Dendritic cell treated with granulocyte-macrophage colony-stimulating factor and Interleukin-4, amounts not matched to agents 40 ng/mL and 50 ng/mL, for 4 days (primary cell): ENCODE results near the gene NOP56.

Experiments used
- H3K27ac Mint-ChIP-seq: one replicate; pipeline ENCODE4 v1.8.0; 2022; ENCODE audit warnings: mild to moderate bottlenecking, mixed read lengths
- H3K27me3 Mint-ChIP-seq: one replicate; pipeline ENCODE4 v1.8.0; 2022; ENCODE audit warnings: mild to moderate bottlenecking, mixed read lengths
- H3K36me3 Mint-ChIP-seq: one replicate; pipeline ENCODE4 v1.8.0; 2022; ENCODE audit warnings: low read depth, mixed read lengths
- H3K4me1 Mint-ChIP-seq: one replicate; pipeline ENCODE4 v1.8.0; 2022; ENCODE audit warnings: low read depth, mixed read lengths
- H3K4me3 Mint-ChIP-seq: one replicate; pipeline ENCODE4 v1.8.0; 2022; ENCODE audit warnings: mild to moderate bottlenecking, moderate library complexity, mixed read lengths
- H3K9me3 Mint-ChIP-seq: one replicate; pipeline ENCODE4 v1.8.0; 2022; ENCODE audit warnings: mixed read lengths
- intact Hi-C: fragments of 100-400 bp; cut with micrococcal nuclease; formaldehyde crosslinking; loops from one replicate; pipeline ENCODE4 v1.15.0; 2022

The NOP56 gene, protein sequence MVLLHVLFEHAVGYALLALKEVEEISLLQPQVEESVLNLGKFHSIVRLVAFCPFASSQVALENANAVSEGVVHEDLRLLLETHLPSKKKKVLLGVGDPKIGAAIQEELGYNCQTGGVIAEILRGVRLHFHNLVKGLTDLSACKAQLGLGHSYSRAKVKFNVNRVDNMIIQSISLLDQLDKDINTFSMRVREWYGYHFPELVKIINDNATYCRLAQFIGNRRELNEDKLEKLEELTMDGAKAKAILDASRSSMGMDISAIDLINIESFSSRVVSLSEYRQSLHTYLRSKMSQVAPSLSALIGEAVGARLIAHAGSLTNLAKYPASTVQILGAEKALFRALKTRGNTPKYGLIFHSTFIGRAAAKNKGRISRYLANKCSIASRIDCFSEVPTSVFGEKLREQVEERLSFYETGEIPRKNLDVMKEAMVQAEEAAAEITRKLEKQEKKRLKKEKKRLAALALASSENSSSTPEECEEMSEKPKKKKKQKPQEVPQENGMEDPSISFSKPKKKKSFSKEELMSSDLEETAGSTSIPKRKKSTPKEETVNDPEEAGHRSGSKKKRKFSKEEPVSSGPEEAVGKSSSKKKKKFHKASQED

DNA sequence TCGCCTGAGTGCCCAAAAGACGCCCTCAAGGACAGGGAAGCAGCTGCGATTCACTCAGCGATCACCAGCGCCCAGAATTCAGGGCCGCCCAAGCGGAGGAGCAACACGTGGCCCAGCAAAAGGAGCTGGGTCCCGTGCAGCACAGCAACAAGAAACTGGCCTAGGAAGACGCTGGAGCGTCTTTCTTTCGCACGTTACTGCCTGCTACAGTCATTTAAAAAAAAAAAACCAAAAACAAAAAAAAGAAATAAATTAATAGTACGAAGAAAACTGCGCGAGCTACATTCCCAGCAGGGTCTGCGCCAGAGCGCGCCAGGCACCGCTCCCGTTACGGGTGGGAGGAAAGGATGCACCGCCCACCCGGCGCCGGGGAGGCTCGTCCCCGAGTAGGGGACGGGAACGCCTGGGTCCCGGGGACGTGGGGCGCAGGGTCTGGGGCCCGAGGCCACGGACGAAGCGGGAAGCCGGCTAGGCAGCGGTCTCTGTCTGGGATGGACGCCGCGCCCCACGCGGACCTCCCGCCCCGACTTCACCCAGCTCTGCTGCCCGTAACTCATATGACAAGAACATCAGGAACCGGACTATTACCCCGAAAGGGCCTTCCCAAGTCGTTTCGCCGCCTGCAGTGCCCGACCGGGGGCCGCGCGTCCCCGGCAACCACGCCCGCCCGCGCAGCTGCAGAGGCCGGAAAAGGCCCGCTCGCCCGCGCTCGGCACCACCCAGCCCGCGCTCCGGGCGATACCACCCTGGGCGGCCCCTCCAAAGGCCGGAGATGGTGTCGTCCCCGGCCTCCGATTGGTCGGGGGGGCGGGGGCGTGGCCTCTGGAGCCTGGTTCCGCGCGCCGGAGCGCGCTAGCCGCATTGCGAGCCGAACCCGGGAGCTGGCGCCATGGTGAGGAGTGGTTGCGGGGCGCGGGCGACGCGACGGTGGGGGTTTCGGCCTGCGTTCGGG is at the start of gene NOP56:
NOP56 (plus strand) TSS at position 861 of the 952 bp plus-strand sequence; CDS start at position 890, 29 bp downstream.
- H3K9me3 Mint-ChIP-seq: no peaks in the 10 kb centered on the region
- intact Hi-C loops: loop anchor here (2.0 kb wide), 1 partner anchor 127 kb away; no protein-coding TSS in a partner anchor
- peak within 1 kb of the TSS; percentile 95 for H3K27ac Mint-ChIP-seq
- peak within 1 kb of the TSS; percentile 90 for H3K4me3 Mint-ChIP-seq
- peaks cover 35% of the 10 kb centered on the region for H3K4me1 Mint-ChIP-seq
- H3K27me3 Mint-ChIP-seq: no peaks in the 10 kb centered on the region
- peaks cover 53% of the 10 kb centered on the region for H3K36me3 Mint-ChIP-seq

DNA sequence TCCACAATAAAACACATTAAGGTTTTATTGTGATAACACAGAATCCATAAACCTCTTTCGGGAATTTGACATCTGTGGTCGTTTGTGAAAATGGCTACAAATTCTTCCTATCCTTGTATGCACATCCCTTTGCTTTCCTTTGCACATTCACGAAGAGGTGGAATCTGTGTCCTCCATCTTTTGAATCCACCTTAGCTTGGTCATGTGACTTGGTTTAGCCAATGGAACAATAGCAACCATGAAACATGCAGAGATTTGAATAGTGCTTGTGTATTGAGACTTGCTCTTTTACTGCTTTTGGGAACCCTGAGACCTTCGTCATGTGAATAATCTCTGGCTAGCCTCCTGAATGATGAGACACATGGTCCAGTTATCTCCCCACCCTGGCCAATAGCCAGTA is 49.7 kb upstream of the NOP56 start:
- intact Hi-C loops: no loop called here
- H3K4me1 Mint-ChIP-seq: no peaks in the 10 kb centered on the region

DNA sequence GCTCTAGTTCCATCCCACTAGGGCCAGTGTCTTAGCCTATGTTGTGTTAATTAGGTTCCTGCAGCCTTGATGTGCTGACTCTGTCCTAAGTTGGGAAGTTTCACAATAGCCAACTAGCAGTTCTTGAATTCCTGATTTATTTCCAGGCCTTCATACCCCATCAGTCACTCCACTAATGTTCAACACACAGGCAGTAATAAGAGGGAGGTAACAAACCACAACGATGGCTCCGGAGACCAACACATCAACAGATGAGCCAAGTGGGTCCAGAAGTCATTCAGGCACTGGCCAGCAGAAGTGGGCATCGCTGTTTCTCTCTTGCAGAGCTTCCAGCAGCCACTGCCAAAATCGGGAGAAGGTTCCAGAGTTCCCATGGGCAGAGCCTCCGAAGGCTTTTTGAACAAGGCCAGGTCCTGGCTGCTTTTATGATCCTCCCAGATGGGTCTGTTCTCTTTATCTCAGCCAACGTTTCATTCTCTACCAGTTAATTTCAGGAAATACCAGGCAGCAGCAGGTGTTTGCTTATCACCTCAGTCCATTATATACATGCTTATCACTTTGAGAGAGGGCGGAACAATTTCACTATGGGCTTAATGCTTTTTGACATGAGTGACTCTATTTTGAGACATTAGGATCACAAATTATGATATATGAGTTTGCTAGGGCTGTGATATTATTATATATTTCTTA is 48.5 kb upstream of the NOP56 start:
- H3K27me3 Mint-ChIP-seq: peaks cover 15% of the 10 kb centered on the region
- peaks cover 28% of the 10 kb centered on the region for H3K9me3 Mint-ChIP-seq
- intact Hi-C loops: no loop called here
- no peak overlapping the region for H3K27ac Mint-ChIP-seq
- no peaks in the 10 kb centered on the region for H3K4me1 Mint-ChIP-seq
- H3K4me3 Mint-ChIP-seq: no peak overlapping the region
- H3K36me3 Mint-ChIP-seq: no peaks in the 10 kb centered on the region

More for the DNA sequence above, 49.7 kb upstream of the NOP56 start:
- H3K9me3 Mint-ChIP-seq: peaks cover 26% of the 10 kb centered on the region
- no peak overlapping the region for H3K27ac Mint-ChIP-seq
- H3K36me3 Mint-ChIP-seq: no peaks in the 10 kb centered on the region
- peaks cover 20% of the 10 kb centered on the region for H3K27me3 Mint-ChIP-seq
- H3K4me3 Mint-ChIP-seq: no peak overlapping the region

DNA sequence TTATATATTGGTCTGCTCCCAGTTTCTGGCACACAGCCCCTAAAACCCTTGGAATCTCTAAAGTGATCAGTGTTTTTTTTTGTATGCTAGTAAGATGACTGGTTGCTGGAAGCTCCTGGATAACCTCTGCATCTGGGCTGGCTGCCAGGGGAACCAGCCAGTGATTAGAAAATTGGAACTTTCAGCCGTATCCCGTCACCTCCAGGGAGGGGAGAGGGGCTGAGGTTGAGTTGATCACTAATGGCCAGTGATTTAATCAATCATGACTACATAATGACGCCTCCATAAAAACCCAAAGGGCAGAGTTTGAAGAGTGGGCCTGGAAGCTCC is 48.0 kb upstream of the NOP56 start:
- Mint-ChIP-seq H3K36me3 (no peaks in the 10 kb centered on the region), H3K9me3 (peaks cover 28% of the 10 kb centered on the region), H3K4me3 (no peak overlapping the region), H3K27ac (no peak overlapping the region), H3K4me1 (no peaks in the 10 kb centered on the region), H3K27me3 (peaks cover 15% of the 10 kb centered on the region)
- intact Hi-C loops: no loop called here

DNA sequence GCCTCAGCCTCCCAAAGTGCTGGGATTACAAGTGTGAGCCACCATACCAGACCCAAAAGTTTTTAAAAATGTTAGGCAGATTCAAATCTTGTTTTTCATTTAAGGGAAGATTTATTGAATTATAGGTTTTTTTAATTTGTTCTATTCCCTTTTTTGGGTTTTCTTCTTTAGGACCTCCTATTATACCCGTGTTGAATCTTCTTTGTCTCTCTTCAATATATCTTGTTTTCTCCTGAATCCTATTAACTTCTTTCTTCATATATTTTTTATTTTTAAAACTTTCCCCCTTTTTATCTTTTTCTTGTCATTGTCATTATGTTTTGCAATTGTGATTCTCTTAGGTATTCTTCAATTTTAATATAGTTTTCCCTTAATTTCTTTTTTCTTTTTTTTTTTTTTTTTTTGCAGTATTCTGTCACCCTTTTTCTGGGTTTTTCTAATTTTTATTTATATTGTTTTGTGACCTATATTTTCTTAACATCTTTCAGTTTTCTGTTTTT is 45.9 kb upstream of the NOP56 start:
- intact Hi-C loops: no loop called here
- Mint-ChIP-seq H3K4me1 (no peaks in the 10 kb centered on the region), H3K36me3 (no peaks in the 10 kb centered on the region), H3K27me3 (peaks cover 14% of the 10 kb centered on the region), H3K9me3 (peaks cover 28% of the 10 kb centered on the region), H3K4me3 (no peak overlapping the region), H3K27ac (no peak overlapping the region)

DNA sequence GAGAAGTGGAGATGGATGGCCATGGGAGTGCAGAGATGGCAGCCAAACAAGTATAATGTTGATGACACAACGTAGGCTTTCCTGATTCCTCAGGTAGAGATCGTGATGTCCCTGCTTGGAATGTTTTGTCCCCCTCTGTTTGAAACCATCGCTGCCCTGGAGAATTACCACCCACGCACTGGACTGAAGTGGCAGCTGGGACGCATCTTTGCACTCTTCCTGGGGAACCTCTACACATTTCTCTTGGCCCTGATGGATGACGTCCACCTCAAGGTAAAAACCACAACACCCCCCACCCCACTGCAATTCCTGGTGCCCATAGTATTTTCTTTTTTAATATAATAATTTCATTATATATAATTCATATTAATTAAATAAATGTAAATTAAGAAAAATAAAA is 42.1 kb upstream of the NOP56 start:
- Mint-ChIP-seq H3K4me1 (no peaks in the 10 kb centered on the region), H3K27ac (no peak overlapping the region), H3K9me3 (peaks cover 20% of the 10 kb centered on the region), H3K4me3 (no peak overlapping the region), H3K36me3 (no peaks in the 10 kb centered on the region), H3K27me3 (peaks cover 17% of the 10 kb centered on the region)
- intact Hi-C loops: no loop called here

DNA sequence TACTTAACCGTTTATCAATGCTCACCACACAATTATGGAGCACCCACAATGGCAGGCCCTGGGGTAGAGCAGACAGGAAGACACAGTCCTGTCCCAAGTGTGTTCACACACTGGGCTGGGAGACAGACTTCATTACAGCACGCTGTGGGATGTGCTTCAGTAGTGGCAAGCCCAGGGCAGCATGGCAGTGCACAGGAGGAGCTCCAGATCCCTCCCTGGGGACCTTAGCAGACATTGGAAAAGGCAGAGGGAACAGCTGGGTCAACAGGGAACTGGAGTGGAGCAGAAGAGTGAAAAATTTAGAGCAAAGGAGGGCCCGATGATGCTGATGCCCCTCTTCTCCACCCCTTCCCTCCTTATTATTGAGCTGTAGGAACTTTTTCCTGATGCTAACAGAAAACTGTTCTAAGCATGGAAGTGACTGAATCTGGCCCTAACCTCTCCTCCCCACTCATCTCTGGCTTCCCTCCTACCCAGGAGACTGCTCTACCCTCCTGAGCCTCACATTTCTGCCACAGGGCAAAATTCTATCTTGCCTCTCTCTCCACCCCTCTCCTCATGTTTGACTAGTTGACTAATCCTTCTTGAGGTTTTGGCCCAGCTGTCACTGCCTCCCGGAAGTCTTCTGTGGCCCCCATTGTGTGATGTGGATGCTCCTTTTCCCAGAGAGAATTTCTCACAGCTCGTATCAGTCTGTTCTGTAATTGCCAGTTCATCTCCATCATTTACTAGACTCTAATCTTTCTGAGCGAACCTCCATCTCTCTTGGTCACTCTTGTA is 41.3 kb upstream of the NOP56 start:
- peaks cover 21% of the 10 kb centered on the region for H3K27me3 Mint-ChIP-seq

DNA sequence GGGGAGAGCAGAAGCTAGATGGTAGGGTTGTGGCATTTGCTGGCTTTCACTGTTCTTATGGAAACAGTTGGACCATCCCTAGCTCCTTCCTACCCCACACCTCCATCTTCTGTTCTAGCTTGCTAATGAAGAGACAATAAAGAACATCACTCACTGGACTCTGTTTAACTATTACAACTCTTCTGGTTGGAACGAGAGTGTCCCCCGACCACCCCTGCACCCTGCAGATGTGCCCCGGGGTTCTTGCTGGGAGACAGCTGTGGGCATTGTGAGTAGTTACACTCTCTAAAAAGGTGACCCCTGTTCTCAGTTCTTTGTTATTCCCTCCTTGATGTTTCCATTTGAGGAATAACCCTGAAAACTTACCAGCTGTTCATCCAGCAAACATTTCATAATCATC is 40.4 kb upstream of the NOP56 start:
- intact Hi-C loops: no loop called here
- peaks cover 24% of the 10 kb centered on the region for H3K27me3 Mint-ChIP-seq
- H3K27ac Mint-ChIP-seq: no peak overlapping the region
- no peak overlapping the region for H3K4me3 Mint-ChIP-seq
- H3K36me3 Mint-ChIP-seq: no peaks in the 10 kb centered on the region
- H3K4me1 Mint-ChIP-seq: no peaks in the 10 kb centered on the region
- H3K9me3 Mint-ChIP-seq: peaks cover 8% of the 10 kb centered on the region

More for the DNA sequence above, 41.3 kb upstream of the NOP56 start:
- Mint-ChIP-seq H3K36me3 (no peaks in the 10 kb centered on the region), H3K27ac (no peak overlapping the region), H3K4me1 (no peaks in the 10 kb centered on the region), H3K9me3 (peaks cover 14% of the 10 kb centered on the region), H3K4me3 (no peak overlapping the region)
- intact Hi-C loops: no loop called here

DNA sequence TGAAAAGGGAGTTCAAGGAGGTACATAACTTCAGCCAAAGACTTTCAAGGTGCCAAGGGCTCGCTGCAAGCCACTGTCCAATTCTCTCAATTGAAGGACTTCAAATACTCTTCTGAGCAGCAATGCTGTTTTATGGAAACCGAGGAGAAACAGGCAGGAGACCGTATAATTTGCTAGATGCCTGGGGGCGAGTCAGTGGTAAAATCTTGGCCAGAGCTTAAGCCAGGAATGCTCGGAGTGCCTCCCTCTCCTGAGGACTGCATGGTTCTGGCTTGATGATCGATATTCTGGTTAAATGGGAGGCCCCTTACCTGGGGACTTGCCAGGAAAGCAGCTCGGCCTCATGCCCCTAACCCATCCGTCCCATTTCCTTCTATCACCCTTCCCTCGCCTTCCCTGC is 35.8 kb upstream of the NOP56 start:
- Mint-ChIP-seq H3K27me3 (peaks cover 32% of the 10 kb centered on the region), H3K9me3 (no peaks in the 10 kb centered on the region), H3K27ac (no peak overlapping the region), H3K4me1 (no peaks in the 10 kb centered on the region), H3K4me3 (no peak overlapping the region), H3K36me3 (no peaks in the 10 kb centered on the region)
- intact Hi-C loops: no loop called here

DNA sequence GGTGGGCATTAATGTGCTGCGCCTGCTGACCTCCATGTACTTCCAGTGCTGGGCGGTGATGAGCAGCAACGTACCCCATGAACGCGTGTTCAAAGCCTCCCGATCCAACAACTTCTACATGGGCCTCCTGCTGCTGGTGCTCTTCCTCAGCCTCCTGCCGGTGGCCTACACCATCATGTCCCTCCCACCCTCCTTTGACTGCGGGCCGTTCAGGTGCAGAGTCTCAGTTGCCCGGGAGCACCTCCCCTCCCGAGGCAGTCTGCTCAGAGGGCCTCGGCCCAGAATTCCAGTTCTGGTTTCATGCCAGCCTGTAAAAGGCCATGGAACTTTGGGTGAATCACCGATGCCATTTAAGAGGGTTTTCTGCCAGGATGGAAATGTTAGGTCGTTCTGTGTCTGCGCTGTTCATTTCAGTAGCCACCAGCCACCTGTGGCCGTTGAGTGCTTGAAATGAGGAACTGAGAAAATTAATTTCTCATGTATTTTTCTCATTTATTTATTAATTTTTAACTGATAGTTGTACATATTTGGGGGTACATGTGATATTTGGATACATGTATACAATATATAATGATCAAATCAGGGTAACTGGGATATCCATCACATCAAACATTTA is 35.2 kb upstream of the NOP56 start:
- no peaks in the 10 kb centered on the region for H3K36me3 Mint-ChIP-seq
- no peaks in the 10 kb centered on the region for H3K4me1 Mint-ChIP-seq

DNA sequence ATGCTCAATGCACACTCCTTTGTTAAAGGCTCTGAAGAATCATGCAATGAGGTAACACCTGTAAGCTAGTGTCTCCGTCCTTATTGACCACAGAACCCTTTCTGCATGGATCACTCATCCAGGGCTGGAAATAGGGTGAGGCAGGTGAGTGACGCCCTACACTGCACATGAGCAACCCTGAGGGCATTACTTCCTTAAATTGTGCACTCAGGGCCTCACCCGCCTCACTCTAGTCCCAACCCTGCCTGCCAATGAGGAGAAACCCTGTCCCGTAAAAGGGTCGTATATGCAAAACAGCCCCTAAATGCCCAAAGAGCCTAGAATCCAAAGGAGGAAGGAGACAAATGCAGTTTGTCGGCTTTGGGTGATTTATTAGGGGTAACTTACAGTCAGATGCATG is 33.6 kb upstream of the NOP56 start:
- Mint-ChIP-seq H3K27me3 (peaks cover 35% of the 10 kb centered on the region), H3K36me3 (no peaks in the 10 kb centered on the region), H3K9me3 (no peaks in the 10 kb centered on the region), H3K4me1 (no peaks in the 10 kb centered on the region), H3K4me3 (no peak overlapping the region), H3K27ac (no peak overlapping the region)
- intact Hi-C loops: no loop called here

More for the DNA sequence above, 35.2 kb upstream of the NOP56 start:
- H3K27me3 Mint-ChIP-seq: peaks cover 30% of the 10 kb centered on the region
- intact Hi-C loops: no loop called here
- H3K9me3 Mint-ChIP-seq: no peaks in the 10 kb centered on the region
- H3K4me3 Mint-ChIP-seq: no peak overlapping the region
- H3K27ac Mint-ChIP-seq: no peak overlapping the region

DNA sequence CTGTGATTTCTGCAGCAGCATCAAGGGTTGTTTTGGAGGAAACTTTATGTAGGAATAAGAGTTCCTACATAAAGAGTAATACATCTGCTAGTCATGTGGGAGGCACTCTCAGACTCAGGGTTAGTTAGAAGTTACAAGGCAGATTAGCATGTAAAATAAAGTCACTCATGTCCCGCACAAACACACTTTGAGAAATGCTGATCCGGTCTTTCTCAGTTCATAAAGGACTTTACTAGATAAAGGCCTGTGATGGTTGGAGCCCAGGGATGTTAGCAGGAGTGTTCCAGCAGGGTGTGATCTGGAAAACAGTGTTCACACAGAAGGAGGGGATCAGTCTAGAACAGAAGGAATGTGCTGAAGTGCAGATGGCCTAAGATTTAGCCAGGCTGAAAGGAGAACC is 33.1 kb upstream of the NOP56 start:
- Mint-ChIP-seq H3K27me3 (peaks cover 37% of the 10 kb centered on the region), H3K9me3 (no peaks in the 10 kb centered on the region), H3K36me3 (no peaks in the 10 kb centered on the region), H3K4me1 (no peaks in the 10 kb centered on the region), H3K4me3 (no peak overlapping the region), H3K27ac (no peak overlapping the region)
- intact Hi-C loops: no loop called here
